ENCODE results near the gene SIPA1L3. TPM values are rescaled to one million over a fixed set of nuclear protein-coding genes. Genes with fewer than 3 reads are reported as not detected.

The SIPA1L3 gene
- total RNA-seq, 3 donors from 2014 or later, result 93.6 to 173 (median 144) TPM

DNA sequence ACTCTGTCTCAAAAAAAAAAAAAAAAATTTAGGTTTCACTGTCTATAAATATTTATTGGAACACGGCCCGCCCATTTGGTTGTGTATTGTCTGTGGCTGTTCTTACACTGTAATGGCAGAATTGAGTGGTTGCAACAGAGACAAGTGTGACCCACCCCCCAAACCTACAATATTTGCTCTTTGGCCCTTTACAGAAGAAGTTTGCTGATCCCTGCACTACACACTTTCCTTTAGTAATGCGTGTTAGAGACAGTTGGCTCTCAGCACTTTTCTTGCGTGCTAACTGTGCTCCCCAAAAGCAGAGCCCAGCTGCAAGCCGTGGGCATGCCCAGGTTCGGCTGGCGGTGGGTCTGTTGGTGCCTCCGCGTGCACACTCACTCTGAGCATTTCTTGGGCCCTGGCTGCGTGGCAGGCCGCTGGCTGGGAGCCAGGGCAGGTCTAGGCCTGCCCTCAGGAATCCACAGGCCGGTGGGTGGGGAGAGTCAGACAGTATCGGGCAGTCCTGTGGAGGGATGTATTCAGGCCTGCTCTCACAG, 72.6 kb downstream of the SIPA1L3 start:
- ATAC-seq (peak; percentile 49), DNase-seq (peak in 2 of 3 donors; percentile 51 to 66)
- Histone ChIP-seq H3K36me3 (ENCODE audit: low read depth) (no peaks in the 10 kb centered on the region), H3K9me3 (no peaks in the 10 kb centered on the region), H3K4me3 (no peak overlapping the region), H3K4me1 (ENCODE audit: low read depth) (peaks cover 40% of the 10 kb centered on the region)
- intact Hi-C loops (cut with DNase I, micrococcal nuclease), result loop anchor here in 1 of 2 donors (10.0 kb wide), 1 partner anchor 75 kb away; the partner anchor contains the start of genes SIPA1L3 and WDR87
- TF ChIP-seq, protein P1, sequence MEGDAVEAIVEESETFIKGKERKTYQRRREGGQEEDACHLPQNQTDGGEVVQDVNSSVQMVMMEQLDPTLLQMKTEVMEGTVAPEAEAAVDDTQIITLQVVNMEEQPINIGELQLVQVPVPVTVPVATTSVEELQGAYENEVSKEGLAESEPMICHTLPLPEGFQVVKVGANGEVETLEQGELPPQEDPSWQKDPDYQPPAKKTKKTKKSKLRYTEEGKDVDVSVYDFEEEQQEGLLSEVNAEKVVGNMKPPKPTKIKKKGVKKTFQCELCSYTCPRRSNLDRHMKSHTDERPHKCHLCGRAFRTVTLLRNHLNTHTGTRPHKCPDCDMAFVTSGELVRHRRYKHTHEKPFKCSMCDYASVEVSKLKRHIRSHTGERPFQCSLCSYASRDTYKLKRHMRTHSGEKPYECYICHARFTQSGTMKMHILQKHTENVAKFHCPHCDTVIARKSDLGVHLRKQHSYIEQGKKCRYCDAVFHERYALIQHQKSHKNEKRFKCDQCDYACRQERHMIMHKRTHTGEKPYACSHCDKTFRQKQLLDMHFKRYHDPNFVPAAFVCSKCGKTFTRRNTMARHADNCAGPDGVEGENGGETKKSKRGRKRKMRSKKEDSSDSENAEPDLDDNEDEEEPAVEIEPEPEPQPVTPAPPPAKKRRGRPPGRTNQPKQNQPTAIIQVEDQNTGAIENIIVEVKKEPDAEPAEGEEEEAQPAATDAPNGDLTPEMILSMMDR (IDR thresholded peaks at IDR 0.05), result no peak

DNA sequence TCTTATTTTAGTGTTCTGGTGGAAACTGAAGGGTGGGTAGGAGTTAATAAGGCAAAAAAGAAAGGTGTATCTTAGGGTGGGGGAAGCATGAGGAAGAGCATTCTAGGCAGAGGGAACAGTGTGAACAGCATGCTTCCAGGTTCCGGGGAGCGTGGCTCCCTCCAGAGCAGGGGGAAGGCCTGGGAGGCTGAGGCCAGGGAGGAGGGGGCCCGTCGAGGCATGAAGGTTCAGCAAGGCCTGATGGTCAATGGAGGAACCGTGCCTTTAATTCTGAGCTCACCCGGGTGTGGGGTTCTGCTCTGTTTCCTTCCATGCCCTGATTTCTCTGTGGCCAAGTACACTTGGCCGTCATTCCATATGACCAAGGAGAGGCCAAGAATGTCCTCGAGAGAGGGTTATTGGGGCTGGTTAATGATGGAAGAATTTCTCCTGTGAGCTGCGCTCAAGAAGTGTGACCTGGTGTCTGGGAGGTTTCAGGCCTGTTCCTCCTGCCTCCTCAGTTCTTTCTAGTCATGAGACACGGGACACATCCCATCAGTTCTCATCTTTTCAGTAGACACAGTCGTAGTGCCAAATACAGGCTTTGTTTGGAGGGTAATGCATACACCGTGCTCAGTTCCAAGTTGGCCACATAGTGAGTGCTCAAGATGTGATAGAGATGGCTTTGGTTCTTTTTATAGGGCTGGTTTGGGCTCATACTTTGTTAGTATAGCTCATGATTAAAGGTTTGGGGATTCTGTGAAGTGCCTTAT, 73.6 kb downstream of the SIPA1L3 start:
- DNase-seq (no peak), ATAC-seq (no peak)
- Histone ChIP-seq H3K4me1 (ENCODE audit: low read depth) (peaks cover 40% of the 10 kb centered on the region), H3K36me3 (ENCODE audit: low read depth) (no peaks in the 10 kb centered on the region), H3K4me3 (no peak overlapping the region), H3K9me3 (no peaks in the 10 kb centered on the region)
- TF ChIP-seq, protein P1 (IDR thresholded peaks at IDR 0.05), result no peak
- intact Hi-C loops (cut with DNase I, micrococcal nuclease), result loop anchor here in 1 of 2 donors (10.0 kb wide), 1 partner anchor 76 kb away; the partner anchor contains the start of genes SIPA1L3 and WDR87

DNA sequence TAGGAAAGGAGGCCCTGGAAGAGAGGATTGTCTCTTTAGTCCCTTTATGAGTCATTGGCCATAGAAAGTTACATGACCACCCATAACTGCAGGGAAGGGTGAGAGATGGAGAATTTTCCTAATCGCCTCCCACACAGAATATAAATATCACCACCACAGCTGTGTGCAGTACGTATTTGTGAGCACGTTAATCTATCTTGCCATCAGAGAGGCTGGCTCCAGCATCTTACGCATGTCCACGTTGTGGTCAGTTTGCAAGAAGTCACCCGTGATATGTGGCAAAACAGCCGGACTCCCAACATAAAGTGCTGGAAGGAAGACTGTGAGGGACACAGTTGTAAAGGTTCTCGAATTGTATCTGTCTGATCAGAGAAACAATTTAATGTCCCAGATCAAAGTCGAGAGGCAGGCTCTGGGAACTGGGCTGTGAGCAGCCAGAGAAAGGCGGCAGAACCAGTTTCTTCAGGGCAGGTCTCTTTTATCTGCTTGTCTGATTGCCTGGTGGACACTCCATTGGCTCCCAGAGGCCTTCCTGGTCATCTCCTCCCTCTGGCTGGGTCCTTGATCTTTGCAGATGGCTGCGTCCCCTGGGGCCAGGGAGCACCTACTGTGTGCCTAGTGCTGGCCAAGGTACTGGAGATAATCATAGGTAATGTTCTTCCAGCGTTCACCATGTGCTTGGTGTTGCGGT, 74.9 kb downstream of the SIPA1L3 start:
- Histone ChIP-seq H3K36me3 (ENCODE audit: low read depth) (no peaks in the 10 kb centered on the region), H3K4me3 (no peak overlapping the region), H3K4me1 (ENCODE audit: low read depth) (peaks cover 43% of the 10 kb centered on the region), H3K9me3 (no peaks in the 10 kb centered on the region)
- DNase-seq (peak in 2 of 3 donors; percentile 66 to 83), ATAC-seq (peak; percentile 91)
- intact Hi-C loops (cut with DNase I, micrococcal nuclease), result loop anchor here in 1 of 2 donors (10.0 kb wide), 1 partner anchor 77 kb away; the partner anchor contains the start of genes SIPA1L3 and WDR87
- TF ChIP-seq, protein P1 (IDR thresholded peaks at IDR 0.05), result no peak

DNA sequence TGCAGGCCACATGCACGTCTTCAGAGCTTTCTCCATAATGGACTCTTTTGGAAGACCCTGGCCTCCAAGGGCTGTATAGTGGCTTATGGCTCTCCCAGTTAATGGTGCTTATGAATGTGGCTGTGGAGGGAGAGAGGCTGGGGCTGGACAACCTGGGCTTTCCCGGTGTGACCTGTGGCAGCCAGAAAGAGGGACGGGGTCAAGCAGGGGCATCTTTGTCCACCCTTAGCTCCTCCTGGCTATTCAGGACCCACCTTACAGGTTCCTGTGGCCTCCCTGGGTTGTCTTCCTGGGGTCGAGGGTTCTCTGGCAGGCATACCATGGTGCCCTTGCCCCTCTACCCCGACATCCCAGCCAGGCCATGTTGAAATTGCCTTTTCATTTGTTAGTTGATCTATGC, 75.6 kb downstream of the SIPA1L3 start:
- H3K4me1 ChIP-seq (ENCODE audit: low read depth), result peaks cover 46% of the 10 kb centered on the region
- intact Hi-C loops (cut with DNase I, micrococcal nuclease), result loop anchor here in 1 of 2 donors (10.0 kb wide), 1 partner anchor 78 kb away; the partner anchor contains the start of genes SIPA1L3 and WDR87
- ATAC-seq, result no peak
- no peaks in the 10 kb centered on the region for H3K9me3 ChIP-seq
- TF ChIP-seq, protein P1 (IDR thresholded peaks at IDR 0.05), result no peak
- H3K36me3 ChIP-seq (ENCODE audit: low read depth), result no peaks in the 10 kb centered on the region
- DNase-seq, result no peak
- H3K4me3 ChIP-seq, result no peak overlapping the region

DNA sequence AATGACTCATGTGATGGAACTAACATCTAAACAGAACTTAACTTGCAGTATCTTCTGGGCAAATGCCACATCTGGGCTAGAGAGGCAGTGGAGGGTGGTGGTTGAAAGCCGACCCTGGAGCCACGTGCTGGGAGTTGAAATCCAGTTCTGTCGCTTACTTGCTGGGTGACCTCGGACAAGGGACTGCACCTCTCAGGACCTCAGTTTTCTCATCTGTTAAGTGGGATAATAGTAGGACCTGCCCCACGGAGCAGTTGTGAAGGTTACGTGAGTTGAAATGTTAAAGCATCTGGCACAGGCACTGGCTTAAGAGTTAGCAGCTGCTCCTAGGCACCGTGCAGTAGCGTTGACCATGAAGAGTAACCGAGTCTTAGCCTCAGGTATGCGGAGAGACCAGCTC, 76.1 kb downstream of the SIPA1L3 start:
- TF ChIP-seq, protein P1 (IDR thresholded peaks at IDR 0.05), result no peak
- H3K9me3 ChIP-seq, result no peaks in the 10 kb centered on the region
- H3K4me1 ChIP-seq (ENCODE audit: low read depth), result peaks cover 51% of the 10 kb centered on the region
- ATAC-seq (no peak), DNase-seq (no peak)
- intact Hi-C loops (cut with DNase I, micrococcal nuclease), result loop anchor here in 1 of 2 donors (10.0 kb wide), 1 partner anchor 78 kb away; the partner anchor contains the start of genes SIPA1L3 and WDR87
- no peak overlapping the region for H3K4me3 ChIP-seq
- no peaks in the 10 kb centered on the region for H3K36me3 ChIP-seq (ENCODE audit: low read depth)
